Stimulated activated CD4-positive, alpha-beta T cell treated with anti-CD3 and anti-CD28 coated beads, Interleukin-15, amount 100 ng/mL, for 24 hours (primary cell): ENCODE data around the gene ASTN2.

Experiments used
- DNase-seq: peaks from one replicate; pipeline ENCODE4 v3.0.0-alpha.2; 2020

ASTN2 gene

GRCh38 chr9:116585204-116585603, 829.7 kb downstream of the ASTN2 start:
- DNase-seq = no peak

- no peak for DNase-seq
Measured at GRCh38 chr9:116580853-116581252, 834.0 kb downstream of the ASTN2 start.

- DNase-seq = no peak
Measured at GRCh38 chr9:116576386-116576785, 838.5 kb downstream of the ASTN2 start.

GRCh38 chr9:116574027-116574679, 840.7 kb downstream of the ASTN2 start:
- no peak for DNase-seq

- peak; percentile 44 for DNase-seq
Measured at GRCh38 chr9:116572095-116572748, 842.6 kb downstream of the ASTN2 start.

- DNase-seq = no peak
Measured at GRCh38 chr9:116569111-116569510, 845.7 kb downstream of the ASTN2 start.

- no peak for DNase-seq
Measured at GRCh38 chr9:116566677-116567488, 848.0 kb downstream of the ASTN2 start.

- no peak for DNase-seq
Measured at GRCh38 chr9:116565986-116566385, 848.9 kb downstream of the ASTN2 start.

GRCh38 chr9:116564266-116564793, 850.5 kb downstream of the ASTN2 start:
- DNase-seq = no peak

GRCh38 chr9:116558818-116559540, 855.9 kb downstream of the ASTN2 start:
- no peak for DNase-seq

GRCh38 chr9:116558035-116558434, 856.8 kb downstream of the ASTN2 start:
- no peak for DNase-seq

- DNase-seq = no peak
Measured at GRCh38 chr9:116555556-116556155, 859.2 kb downstream of the ASTN2 start.

- no peak for DNase-seq
Measured at GRCh38 chr9:116555119-116555518, 859.7 kb downstream of the ASTN2 start.

- DNase-seq = no peak
Measured at GRCh38 chr9:116550696-116551436, 864.0 kb downstream of the ASTN2 start.

GRCh38 chr9:116549786-116550660, 864.8 kb downstream of the ASTN2 start:
- no peak for DNase-seq

GRCh38 chr9:116549061-116549664, 865.7 kb downstream of the ASTN2 start:
- peak; percentile 3 for DNase-seq

GRCh38 chr9:116547729-116548426, 867.0 kb downstream of the ASTN2 start:
- DNase-seq = no peak

GRCh38 chr9:116546711-116547581, 867.9 kb downstream of the ASTN2 start:
- DNase-seq = no peak

GRCh38 chr9:116544896-116545295, 870.0 kb downstream of the ASTN2 start:
- no peak for DNase-seq
